NCI-H1092 (cell line): ENCODE results near the gene MTHFS.
"Not testable (repeated sequence)": the region's sequence is repeated elsewhere in the genome, so short reads cannot be mapped to it uniquely, and the experiment has no call there.

ENCODE experiments used
- DNase-seq: peaks from one replicate; lab custom pipeline; 2025; lab: John Stamatoyannopoulos, UW

MTHFS gene

GRCh38 chr15:79915776-79916501, 19.1 kb upstream of the MTHFS start:
- DNase-seq: not testable (repeated sequence)

- DNase-seq: no peak
Measured at GRCh38 chr15:79914728-79915127, 17.9 kb upstream of the MTHFS start.

DNA sequence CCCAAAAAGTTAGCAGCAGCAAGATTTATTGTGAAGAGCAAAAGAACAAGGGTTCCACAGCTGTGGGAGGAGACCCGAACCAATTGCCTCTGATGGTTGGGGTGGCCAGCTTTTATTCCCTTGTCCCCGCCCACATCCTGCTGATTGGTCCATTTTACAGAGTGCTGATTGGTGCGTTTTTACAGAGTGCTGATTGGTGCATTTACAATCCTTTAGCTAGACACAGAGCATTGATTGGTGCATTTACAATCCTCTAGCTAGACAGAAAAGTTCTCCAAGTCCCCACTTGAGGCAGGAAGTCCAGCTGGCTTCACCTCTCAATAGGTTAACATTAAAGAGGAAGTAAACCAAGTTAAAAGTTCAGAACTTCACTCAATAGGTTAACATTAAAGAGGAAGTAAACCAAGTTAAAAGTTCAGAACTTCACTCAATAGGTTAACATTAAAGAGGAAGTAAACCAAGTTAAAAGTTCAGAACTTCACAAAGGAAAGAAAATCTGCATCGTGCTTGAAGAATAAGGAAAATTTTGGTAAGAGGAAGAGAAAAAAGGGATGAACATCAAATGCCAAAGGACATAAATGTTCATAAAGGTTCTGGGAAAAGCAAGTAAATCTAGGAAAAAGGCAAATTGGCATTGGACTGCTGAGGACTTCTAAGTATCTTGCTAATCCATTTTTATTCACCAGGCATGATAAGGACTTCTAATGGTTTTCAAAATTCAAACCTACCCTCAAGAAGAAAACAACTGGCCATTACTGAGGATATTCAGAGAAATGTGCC, 12.9 kb upstream of the MTHFS start:
- not testable (repeated sequence) for DNase-seq

- DNase-seq: no peak
Measured at GRCh38 chr15:79904271-79904670, 7.5 kb upstream of the MTHFS start.

DNA sequence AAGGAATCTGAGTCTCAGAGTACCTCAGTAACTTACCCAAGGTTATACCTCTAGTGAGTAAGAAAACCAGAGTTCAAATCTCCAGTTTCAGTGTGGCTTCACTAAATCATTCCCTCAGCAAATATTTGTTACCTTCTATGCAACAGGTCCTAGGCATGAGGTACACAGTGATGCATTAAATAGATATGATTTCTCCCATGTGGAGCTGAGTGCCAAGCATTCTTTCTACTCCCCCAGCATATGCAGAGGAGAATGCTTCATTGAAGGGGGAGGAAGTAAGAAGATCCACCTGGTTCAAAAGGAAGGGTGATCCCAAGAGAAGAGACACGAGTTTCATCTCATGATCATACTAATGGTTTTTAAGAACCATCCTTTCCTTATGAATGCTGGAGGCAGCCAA, 6.8 kb upstream of the MTHFS start:
- no peak for DNase-seq

- DNase-seq: no peak
Measured at GRCh38 chr15:79903144-79903543, 6.3 kb upstream of the MTHFS start.

DNA sequence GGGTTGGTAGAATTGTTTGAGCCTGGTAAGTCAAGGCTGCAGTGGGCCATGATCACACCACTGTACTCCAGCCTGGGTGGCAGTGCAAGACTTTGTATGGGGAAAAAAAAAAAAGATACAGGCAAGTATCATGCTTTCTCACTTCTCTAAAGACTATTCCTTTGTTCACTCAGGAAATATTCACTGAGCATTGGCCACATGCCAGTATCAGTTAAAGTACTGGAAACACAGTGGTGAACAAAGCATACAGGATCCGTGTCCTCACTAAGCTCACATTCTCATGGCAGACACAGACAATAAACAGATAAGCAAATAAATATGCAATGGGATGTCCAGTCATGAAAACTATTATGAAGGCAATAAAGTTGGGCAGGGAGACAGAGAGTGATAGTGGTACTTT, 5.1 kb upstream of the MTHFS start:
- DNase-seq: no peak

GRCh38 chr15:79900818-79901378, 4.1 kb upstream of the MTHFS start:
- not testable (repeated sequence) for DNase-seq

GRCh38 chr15:79900087-79900486, 3.3 kb upstream of the MTHFS start:
- no peak for DNase-seq

- not testable (repeated sequence) for DNase-seq
Measured at GRCh38 chr15:79898786-79899185, 2.0 kb upstream of the MTHFS start.

GRCh38 chr15:79898369-79898768, 1.6 kb upstream of the MTHFS start:
- DNase-seq: no peak

DNA sequence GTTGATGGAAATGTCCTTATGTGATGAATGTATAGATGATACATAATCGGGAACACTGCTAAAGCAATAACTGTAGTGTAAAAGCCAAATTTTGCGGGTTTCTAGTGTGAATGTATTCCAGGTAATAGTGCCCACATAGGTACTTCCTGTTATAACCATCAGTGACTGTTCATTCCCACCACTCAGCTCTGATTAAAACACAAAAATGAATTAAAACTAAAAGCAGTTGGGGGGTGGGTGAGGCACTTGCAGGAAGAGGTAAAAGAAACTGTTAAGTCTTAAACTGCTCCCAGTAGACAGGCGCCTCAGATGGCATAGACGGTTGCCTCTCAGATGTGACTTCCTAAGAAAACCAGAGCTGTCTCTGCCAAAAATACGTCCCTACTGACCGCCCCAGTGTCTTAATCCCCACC, 893 bp upstream of the MTHFS start:
- no peak for DNase-seq

GRCh38 chr15:79897380-79897678, 515 bp upstream of the MTHFS start:
- no peak for DNase-seq

DNA sequence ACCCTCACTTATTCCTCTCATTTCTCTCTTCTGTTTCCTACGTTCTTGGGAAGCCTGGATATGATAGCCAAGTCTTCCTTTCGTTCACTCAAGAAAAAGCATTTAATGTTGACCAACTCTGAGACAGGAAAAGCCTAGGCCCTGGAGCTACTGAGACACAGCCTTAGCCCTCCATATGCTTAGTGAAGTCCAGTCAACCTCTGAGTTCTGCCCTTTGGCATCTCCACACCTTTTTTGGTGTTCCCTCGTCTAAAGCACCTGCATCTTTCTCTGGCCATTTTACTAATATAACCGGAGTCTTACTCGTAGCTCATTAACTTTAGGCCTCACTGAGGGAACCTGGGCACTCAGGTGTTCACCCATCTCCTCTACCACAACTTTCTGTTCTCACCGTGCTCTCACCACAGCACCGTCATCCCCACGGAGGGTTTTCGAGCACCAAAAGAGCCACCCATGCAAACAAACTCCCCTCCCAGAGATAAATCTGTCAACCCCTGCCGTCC, 632 bp downstream of the MTHFS start:
- DNase-seq: no peak

DNA sequence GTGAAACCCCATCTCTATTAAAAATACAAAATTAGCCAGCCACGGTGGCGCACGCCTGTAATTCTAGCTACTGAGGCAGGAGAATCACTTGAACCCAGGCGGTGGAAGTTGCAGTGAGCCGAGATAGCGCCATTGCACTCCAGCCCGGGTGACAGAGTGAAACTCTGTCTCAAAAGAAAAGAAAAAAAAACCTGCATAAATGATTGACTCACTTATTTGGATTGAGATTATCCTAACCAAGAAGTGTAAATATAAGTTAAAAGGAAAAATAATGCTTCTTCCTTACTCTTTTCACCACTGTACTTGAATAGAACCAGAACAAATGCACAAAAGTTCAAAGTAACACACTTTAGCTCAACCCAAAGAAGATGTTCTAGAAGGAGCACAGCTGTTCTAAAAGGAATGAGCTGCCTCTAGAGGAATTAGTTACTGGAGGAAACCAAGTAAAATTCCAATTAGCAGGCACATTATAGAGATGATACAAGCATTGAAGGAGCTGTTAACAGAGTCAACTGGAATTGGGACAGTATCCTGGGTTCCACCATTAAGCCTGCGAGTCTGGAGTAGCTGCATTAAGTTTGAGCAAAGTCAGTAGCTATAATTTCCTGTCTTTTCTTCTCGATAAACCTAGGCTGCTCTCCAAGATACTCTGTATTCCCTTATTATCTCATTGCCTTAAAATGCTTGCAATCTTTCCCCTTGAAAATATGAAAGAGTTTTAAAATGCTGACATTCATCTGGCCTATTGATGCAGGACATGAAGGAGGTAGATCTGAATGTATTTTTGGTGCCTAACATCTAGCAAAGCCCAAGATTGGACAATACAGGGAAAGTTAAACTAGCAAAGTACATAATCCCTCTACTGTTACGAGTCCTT, 9.5 kb downstream of the MTHFS start:
- DNase-seq: no peak

DNA sequence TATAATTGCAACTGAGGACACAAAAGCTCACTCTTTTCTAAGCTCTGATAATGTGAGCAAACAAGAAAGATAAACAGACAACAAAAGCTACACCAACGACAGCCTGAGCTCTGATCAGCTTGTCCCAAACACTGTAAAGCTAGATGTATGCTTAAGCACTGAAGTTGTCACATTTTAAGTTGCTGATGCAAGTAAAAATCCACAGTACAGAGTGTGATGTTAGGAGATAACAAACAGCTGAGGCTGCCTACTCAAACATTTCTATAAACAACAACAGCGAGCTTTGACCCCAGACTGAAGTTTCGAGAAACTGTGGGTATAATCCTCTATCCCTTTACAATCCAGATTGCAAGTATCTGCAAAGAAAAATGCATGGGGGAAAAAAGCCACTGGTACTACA, 10.7 kb downstream of the MTHFS start:
- DNase-seq: no peak

DNA sequence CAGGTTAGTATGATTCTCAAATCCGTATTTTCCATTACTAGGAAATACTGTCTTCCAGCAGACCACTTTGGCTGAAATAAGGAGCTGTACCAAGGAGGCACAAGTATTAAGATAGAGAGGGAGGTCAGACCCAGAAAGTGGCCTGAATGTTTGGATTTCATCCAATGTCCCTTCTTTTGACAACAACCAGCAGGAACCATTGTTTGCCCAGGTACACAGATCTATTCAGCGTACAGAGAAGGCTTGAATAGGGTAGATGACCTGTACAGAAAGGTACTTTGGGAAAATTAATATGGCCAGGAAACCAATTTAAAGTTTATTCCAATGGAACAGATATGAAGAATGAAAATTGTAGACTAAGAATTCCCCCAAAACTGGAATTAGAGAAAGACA, 12.6 kb downstream of the MTHFS start:
- no peak for DNase-seq

GRCh38 chr15:79883579-79884203, 13.1 kb downstream of the MTHFS start:
- no peak for DNase-seq

- DNase-seq: no peak
Measured at GRCh38 chr15:79881668-79882067, 15.1 kb downstream of the MTHFS start.

- DNase-seq: peak; percentile 13
Measured at GRCh38 chr15:79881254-79881653, 15.6 kb downstream of the MTHFS start.

GRCh38 chr15:79878078-79878705, 18.6 kb downstream of the MTHFS start:
- DNase-seq: no peak
